Activated effector memory CD4-positive, alpha-beta T cell treated with anti-CD3 and anti-CD28 coated beads, Interleukin-2, amount 50 U/mL, for 16 hours (primary cell): ENCODE measurements around the gene PHKA2.

Experiments used
- DNase-seq: peaks from one replicate; pipeline ENCODE4 v3.0.0-alpha.2; 2020

The PHKA2 gene

DNA sequence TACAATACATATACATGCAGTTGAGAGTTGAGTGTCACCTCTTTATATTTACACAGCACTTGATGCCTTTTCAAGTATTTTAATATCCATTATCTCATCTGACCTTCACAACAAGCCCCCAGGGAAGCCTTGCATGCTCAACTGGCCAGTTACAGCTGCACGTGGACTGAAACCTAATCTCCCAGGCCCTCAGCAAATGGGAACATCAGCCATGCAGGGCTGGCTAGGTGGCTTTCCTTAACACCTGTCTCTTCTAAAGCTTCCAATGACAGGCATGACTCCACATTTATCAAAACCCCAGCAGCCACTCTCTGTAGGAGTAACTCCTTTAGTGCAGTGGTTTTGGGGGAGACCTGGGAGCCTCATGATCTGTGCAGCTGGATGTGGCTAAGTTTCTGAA, 56.4 kb downstream of the PHKA2 start:
- DNase-seq: no peak

GRCh38 chrX:18924507-18925088, 59.3 kb downstream of the PHKA2 start:
- no peak for DNase-seq

DNA sequence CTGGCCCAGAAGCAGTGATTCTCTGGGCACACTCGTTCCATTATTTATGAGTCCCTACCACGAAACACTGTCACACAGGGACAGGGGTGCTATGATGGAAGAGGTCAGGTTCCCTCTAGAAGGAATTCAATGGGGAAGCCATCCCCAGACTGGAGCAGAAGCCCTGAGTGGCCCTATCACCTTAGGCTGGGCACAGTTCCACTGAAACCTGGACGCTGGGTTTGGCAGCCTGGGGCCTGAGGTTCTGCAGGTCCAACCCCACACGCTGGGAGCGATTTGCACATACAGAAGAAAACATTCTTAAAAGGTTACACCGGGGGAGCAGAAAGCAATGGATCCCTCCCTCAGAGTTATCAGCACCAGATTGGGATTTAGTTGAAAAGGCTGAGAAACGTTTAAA, 63.3 kb downstream of the PHKA2 start:
- no peak for DNase-seq

- DNase-seq: no peak
These were observed 63.8 kb downstream of the PHKA2 start for GRCh38 chrX:18920079-18920478.

DNA sequence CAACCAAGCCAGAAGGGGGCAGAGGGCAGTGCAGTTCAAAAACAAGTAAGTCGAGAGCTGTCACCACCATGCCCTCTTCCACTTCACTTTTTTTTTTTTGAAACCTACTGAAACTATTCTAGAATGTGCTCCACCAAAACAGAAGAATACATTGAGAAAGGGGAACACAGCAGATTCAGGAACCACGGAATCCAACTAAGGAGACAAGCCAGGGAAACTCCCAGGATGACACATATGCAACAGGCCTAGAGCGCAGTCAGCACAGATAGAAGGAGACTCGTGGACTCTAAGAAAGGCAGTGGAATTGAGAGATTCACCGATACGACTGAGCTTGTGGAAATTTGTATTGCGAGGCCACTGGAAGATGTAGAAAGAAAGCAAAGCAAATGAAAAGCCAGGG, 66.1 kb downstream of the PHKA2 start:
- DNase-seq: no peak

DNA sequence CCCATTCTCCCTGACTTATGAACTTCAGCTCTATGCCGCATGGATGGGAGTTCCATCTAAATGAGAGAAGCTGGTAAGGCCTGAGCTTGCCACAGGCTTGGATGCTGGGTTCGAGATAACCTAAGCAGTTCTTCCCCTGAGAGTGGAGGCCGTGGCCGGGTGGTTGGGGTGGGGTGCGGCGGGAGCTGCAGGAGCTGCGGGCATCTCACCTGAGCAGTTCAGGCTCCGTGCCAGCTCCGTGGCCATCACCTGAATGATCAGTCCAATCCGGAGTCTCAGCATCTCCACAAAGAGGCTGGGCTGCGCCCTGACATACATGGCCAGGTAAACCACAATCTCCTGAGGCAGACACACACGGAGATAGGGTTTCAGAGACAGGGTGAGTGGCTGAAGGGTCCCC, 77.6 kb downstream of the PHKA2 start:
- DNase-seq: no peak

DNA sequence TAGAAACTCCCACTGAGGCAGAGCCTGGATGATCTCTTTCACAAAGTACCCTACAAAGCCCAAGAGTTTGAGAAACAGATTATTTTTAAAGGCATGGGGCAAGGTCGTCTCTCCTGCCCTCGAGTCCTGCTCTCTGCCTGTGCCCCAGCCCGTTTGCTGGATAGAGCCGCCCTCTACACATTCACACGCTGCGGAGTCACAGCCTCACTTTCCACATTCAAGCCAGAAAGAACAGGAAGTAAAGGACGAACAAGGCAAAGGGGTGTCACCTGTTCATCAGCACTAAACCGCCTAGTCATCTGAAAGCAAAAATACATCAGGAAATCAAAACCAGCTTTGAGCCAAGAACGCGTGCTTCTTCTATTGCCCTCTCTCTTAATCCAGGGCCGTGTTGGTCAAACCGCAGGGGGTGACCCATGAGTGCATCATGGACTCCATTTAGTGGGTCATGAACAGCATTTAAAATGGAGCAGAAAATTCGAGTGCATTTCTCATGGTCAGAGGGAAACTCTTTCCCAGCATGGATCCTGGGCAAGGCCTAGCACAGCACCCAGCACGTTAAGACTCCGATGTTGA, 83.4 kb downstream of the PHKA2 start:
- DNase-seq: no peak

DNA sequence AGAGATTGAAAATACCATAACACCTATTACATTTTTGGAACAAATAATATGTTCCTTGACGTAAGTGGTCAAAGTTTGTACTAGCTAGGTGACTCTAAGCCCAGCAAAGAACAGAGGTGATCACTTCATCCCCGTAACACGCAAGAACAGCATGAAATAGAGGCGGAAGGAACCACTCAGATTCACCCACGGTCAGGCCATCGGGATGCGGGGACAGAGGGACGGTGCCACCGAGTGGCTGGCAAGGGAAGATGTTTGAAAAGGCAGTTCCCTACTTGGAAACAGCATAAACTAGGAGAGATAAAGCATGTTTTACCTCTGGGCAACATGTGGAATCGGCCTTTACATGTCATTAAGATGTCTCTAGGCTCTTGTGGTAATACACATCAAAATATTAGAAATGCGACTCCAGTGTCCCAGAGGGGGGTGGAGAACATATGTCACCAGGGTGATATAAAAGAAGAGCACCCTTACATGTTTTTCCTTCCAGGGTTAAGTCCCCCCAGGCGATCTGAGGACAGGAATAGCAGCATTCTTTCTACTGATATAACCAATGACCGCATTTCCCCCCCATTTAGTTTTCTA, 84.0 kb downstream of the PHKA2 start:
- no peak for DNase-seq

DNA sequence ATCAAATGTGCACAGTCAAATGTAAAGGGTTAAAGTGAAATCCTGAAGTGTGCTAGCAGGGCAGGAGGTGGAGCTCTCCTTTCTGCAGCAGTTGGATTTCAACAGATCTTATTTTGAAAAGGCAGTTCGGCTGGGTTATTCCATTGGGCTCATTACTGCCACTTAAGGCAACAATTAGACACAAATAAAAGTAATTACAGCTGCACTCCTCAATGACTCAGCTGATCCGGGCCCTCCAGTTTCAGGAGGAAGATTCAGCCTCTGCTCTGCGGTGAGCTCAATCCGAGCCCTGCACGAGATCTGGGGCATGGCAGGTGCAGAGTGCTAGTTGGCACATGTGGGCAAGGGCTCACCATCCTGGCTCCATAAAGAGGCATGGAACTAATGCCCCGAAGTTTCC, 85.4 kb downstream of the PHKA2 start:
- no peak for DNase-seq

GRCh38 chrX:18898091-18898490, 85.8 kb downstream of the PHKA2 start:
- no peak for DNase-seq

GRCh38 chrX:18897611-18898010, 86.3 kb downstream of the PHKA2 start:
- DNase-seq: no peak

DNA sequence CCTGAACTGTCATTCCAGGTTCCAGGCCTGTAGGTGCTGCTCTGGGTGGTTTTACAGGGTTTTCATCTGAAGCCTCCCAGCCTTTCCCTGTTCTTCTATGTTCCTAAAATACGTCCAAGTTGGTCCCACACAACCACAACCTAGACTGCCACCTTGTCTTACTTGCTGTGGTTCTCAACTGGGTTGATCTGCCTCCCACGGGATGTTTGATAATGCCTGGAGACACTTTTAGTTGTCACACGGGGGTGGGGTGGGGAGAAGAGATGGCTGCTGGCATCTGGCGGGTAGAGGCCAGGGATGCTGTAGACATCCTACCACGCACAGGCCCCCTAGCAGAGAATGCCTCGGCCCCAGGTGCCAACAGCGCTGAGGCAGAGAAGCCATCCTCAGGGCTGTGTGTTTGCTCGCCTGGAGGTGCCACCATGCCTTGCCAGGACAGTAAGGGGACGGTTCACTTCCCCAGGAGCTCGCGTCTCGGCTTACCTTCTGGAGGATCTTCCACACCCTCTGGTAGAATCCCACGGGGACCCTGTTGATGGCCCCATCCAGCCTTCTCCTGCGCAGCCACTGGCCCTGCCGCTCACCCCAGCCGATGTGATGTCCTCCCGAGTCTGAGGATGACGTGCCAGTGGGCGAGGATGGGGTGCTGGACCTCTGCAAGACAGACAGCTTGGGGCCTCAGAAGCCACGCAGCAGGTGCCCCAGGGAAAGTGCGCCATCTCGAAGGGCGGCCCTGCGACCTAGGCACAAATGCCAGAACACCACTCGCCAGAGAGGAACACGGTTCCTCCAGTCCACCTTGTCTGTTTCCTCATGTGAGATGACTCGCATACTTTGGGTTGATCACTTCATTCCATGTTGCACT, 87.0 kb downstream of the PHKA2 start:
- no peak for DNase-seq

DNA sequence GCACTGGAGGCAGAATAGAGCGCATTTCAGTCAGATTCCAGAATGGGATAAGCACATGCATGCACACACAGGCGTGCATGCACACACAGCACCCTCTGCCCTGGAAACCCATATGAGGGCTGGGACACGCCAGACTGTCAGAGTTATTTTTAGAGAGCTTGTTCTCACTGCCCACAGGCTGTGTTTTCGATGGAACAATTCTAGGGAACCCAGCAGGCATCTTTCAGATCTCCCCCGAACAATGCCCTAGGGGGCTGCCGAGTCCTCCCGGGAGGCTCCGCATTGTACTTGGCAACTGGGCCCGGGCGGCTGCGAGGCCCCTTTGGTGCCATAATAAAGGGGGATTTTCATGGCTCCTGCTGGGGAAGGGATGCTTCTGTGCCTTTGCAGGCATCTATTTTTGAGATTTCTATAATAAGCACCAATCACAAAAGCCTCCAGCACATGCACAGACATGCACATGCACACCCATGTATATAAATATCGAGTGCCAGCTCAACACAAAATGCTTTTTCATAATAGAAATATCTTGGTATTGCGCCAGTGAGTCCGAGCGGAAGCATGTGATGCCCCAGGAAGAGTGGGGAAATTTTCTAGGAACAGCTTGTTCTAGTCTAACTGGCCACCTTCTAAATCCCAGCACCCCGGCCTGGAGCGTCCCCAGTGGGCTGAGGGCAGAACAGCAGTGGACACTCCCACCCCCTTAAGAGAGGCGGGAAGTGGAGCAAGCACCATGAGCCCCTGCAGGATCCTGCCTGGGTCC, 88.5 kb downstream of the PHKA2 start:
- DNase-seq: no peak

GRCh38 chrX:18894156-18894555, 89.8 kb downstream of the PHKA2 start:
- no peak for DNase-seq

DNA sequence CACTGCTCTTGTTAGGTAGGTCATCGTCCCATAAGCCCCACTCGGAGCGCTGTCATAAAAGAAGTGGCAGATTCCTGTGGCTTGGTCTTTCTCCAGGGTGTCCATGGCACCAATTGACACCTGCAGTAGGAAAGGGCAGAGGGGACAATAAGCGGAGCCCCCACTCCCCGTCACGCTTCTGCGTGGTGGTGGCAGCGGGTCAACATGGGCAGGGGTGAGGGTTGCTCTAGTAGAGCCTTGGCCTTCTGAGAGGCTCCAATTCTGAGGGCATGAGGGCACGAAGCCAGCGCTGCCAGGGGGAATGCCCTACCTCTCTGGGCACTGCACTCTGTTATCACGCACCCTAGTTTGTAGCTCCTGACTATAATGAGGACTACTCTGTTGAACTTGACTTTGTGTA, 90.4 kb downstream of the PHKA2 start:
- DNase-seq: no peak

GRCh38 chrX:18892899-18893298, 91.0 kb downstream of the PHKA2 start:
- DNase-seq: no peak

- DNase-seq: no peak
These were observed 92.4 kb downstream of the PHKA2 start for GRCh38 chrX:18891548-18891945.

- no peak for DNase-seq
These were observed 93.0 kb downstream of the PHKA2 start for GRCh38 chrX:18890724-18891547.

- no peak for DNase-seq
These were observed 93.9 kb downstream of the PHKA2 start for GRCh38 chrX:18890049-18890381.

- no peak for DNase-seq
These were observed 94.4 kb downstream of the PHKA2 start for GRCh38 chrX:18889346-18890048.

GRCh38 chrX:18888281-18888680, 95.6 kb downstream of the PHKA2 start:
- DNase-seq: no peak

DNA sequence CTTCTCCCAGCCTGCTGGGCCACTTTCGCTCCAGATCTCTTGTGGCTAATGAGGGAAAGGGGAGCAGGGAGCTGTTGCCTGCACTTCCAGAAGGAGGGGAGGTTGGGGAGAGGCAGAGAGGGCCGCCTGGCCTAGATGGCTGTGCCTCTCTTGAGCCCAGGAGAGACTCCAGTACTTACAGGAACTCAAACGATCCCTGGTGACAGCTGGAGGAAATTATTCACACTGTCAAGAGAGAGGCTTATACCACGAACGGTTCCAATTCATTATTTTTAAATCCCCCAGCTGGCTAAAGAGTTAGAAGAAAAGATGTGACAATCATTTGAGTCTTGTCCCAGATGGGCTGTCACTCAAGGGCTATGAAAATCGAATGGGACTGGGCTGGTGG, 96.1 kb downstream of the PHKA2 start:
- DNase-seq: no peak
